ENCODE measurements around the gene PRKX. TPM values are rescaled to one million over a fixed set of nuclear protein-coding genes. Genes with fewer than 3 reads are reported as not detected.
"Not testable (repeated sequence)": the region's sequence is repeated elsewhere in the genome, so short reads cannot be mapped to it uniquely, and the experiment has no call there.

The PRKX gene
- total RNA-seq, 1 donor, result 13.4 TPM

DNA sequence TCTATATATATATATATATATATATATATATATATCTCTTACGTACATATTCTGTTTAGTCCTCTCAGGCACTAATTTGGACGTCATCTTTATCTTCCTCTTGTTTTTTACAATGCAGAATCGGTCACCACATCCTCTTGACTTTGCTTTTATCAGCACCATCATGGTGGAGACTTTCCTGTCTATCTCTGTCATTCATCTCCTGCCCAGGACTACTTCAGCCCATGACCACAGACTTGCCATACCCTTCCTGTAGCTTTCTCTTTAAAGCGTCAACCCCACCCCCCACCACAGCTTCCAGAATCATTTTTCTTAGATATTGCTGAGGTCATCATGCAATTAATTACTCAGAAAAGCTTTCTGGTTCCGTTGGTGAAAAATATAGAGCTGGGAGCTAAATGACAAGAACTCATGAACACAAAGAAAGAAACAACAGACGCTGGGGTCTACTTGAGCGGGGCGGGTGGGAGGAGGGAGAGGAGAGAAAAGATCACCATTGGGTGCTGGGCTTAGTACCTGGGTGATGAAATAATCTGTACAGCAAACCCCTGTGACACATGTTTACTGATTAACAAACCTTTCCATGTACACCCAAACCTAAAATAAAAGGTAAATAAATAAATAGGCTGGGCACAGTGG, 30.5 kb upstream of the PRKX start:
- H3K27ac ChIP-seq (ENCODE audit: low read depth, low read length), result no peak overlapping the region
- DNase-seq (ENCODE audit: insufficient read length, low spot score, missing footprints), result no peak
- H3K4me2 ChIP-seq (ENCODE audit: insufficient read depth, low read length), result no peak overlapping the region
- H4K20me1 ChIP-seq (ENCODE audit: insufficient read depth, low read length), result no peaks in the 10 kb centered on the region
- no peaks in the 10 kb centered on the region for H3K79me2 ChIP-seq (ENCODE audit: insufficient read depth, low read length)
- TF ChIP-seq, protein P1, sequence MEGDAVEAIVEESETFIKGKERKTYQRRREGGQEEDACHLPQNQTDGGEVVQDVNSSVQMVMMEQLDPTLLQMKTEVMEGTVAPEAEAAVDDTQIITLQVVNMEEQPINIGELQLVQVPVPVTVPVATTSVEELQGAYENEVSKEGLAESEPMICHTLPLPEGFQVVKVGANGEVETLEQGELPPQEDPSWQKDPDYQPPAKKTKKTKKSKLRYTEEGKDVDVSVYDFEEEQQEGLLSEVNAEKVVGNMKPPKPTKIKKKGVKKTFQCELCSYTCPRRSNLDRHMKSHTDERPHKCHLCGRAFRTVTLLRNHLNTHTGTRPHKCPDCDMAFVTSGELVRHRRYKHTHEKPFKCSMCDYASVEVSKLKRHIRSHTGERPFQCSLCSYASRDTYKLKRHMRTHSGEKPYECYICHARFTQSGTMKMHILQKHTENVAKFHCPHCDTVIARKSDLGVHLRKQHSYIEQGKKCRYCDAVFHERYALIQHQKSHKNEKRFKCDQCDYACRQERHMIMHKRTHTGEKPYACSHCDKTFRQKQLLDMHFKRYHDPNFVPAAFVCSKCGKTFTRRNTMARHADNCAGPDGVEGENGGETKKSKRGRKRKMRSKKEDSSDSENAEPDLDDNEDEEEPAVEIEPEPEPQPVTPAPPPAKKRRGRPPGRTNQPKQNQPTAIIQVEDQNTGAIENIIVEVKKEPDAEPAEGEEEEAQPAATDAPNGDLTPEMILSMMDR (IDR thresholded peaks at IDR 0.05; ENCODE audit: extremely low read depth, low read depth, low read length), result no peak
- no peaks in the 10 kb centered on the region for H3K27me3 ChIP-seq (ENCODE audit: insufficient read depth, low read length)
- no peak overlapping the region for H2AFZ ChIP-seq (ENCODE audit: low read length)
- H3K4me1 ChIP-seq (ENCODE audit: insufficient read depth, low read length), result no peaks in the 10 kb centered on the region
- no peaks in the 10 kb centered on the region for H3K36me3 ChIP-seq (ENCODE audit: insufficient read depth, low read length)
- no peak overlapping the region for H3K4me3 ChIP-seq (ENCODE audit: insufficient read depth, low read length)
- no peaks in the 10 kb centered on the region for H3K9me3 ChIP-seq (ENCODE audit: low read depth, low read length)

DNA sequence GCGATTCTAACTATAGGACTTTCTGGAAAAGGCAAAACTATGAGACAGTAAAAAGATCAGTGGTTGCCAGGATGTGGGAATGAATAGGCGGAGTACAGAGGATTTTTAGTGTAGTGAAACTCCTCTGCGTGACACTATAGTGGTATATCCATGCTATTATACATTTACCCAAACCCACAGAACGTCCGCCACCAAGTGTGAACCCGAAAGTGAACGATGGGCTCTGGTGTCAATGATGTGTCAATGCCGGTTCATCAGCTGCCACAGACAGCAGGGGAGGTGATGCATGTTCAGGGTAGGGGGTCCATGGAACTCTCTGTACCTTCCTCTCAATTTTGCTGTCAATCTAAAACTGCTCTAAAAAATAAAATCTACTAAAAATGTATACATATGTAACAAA, 27.5 kb upstream of the PRKX start:
- not testable (repeated sequence) for H3K27me3 ChIP-seq (ENCODE audit: insufficient read depth, low read length); H3K4me3 ChIP-seq (ENCODE audit: insufficient read depth, low read length); H3K9me3 ChIP-seq (ENCODE audit: low read depth, low read length); H3K36me3 ChIP-seq (ENCODE audit: insufficient read depth, low read length); H3K4me1 ChIP-seq (ENCODE audit: insufficient read depth, low read length); H4K20me1 ChIP-seq (ENCODE audit: insufficient read depth, low read length); H3K79me2 ChIP-seq (ENCODE audit: insufficient read depth, low read length); H3K27ac ChIP-seq (ENCODE audit: low read depth, low read length); DNase-seq (ENCODE audit: insufficient read length, low spot score, missing footprints); H3K4me2 ChIP-seq (ENCODE audit: insufficient read depth, low read length); H2AFZ ChIP-seq (ENCODE audit: low read length)

DNA sequence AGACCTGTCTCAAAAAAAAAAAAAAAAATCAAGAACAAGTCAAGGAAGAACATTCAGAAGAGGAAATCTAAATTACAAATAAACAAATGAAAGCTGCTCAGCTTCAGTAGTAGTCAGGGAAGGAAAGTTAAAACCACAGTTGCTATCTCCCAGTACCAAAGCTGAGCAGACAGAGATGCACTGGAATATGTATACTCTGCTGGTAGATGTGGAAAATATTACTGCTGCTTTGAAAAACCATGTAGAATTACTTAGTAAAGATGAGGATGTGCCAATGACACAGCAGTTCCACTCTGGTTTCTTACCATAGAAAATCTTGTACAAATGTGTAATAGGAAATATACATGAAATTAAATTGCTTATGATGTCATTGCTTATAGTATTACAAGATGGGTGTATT, 25.1 kb upstream of the PRKX start:
- Histone ChIP-seq H3K4me2 (ENCODE audit: insufficient read depth, low read length) (no peak overlapping the region), H3K27me3 (ENCODE audit: insufficient read depth, low read length) (no peaks in the 10 kb centered on the region), H3K36me3 (ENCODE audit: insufficient read depth, low read length) (no peaks in the 10 kb centered on the region), H3K4me1 (ENCODE audit: insufficient read depth, low read length) (no peaks in the 10 kb centered on the region), H3K79me2 (ENCODE audit: insufficient read depth, low read length) (no peaks in the 10 kb centered on the region), H3K9me3 (ENCODE audit: low read depth, low read length) (no peaks in the 10 kb centered on the region), H3K4me3 (ENCODE audit: insufficient read depth, low read length) (no peak overlapping the region), H4K20me1 (ENCODE audit: insufficient read depth, low read length) (no peaks in the 10 kb centered on the region), H2AFZ (ENCODE audit: low read length) (no peak overlapping the region), H3K27ac (ENCODE audit: low read depth, low read length) (no peak overlapping the region)
- TF ChIP-seq, protein P1 (IDR thresholded peaks at IDR 0.05; ENCODE audit: extremely low read depth, low read depth, low read length), result no peak
- no peak for DNase-seq (ENCODE audit: insufficient read length, low spot score, missing footprints)

DNA sequence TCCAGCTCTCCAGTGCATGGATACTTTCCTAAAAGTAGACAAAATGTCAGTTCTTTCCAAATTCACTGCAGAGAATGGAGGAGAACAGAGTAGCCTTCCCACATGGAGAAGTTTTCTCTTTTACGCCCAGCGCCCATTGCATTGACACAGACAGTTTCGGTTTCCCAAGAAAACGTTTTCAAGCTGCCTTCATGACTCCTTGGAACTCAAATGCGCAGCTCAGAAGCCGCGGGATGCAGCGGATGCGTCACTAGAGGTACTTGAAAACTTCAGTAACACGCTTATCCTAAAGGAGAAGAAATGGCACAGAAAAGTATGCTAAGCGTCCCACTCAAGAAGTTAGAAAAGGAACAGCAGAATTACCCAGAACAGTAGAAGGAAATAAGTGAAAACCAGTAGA, 23.1 kb upstream of the PRKX start:
- H3K79me2 ChIP-seq (ENCODE audit: insufficient read depth, low read length); H3K27ac ChIP-seq (ENCODE audit: low read depth, low read length); H3K4me2 ChIP-seq (ENCODE audit: insufficient read depth, low read length); H4K20me1 ChIP-seq (ENCODE audit: insufficient read depth, low read length); H2AFZ ChIP-seq (ENCODE audit: low read length); H3K36me3 ChIP-seq (ENCODE audit: insufficient read depth, low read length); H3K4me1 ChIP-seq (ENCODE audit: insufficient read depth, low read length); H3K4me3 ChIP-seq (ENCODE audit: insufficient read depth, low read length); DNase-seq (ENCODE audit: insufficient read length, low spot score, missing footprints); H3K27me3 ChIP-seq (ENCODE audit: insufficient read depth, low read length); H3K9me3 ChIP-seq (ENCODE audit: low read depth, low read length): not testable (repeated sequence)

DNA sequence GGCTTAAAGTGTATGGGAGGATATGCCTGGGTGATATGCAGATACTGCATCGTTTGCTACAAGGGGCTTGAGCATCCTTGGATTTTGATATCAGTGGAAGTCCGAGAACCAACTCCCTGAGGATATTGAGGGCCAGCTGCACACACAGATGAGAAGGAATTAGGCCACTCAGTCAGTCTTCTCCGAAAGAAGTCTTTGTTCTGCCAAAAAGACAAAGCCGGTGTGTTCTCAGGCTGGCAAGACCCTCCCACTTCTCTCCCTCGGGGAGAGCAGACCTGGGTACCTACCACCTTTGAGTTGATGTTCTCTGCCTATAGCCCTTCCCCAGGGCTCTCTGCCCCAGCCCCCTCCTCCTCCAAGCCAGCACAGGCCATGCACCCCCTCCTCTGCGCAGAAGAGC, 22.4 kb upstream of the PRKX start:
- H3K36me3 ChIP-seq (ENCODE audit: insufficient read depth, low read length); H3K27ac ChIP-seq (ENCODE audit: low read depth, low read length); H4K20me1 ChIP-seq (ENCODE audit: insufficient read depth, low read length); DNase-seq (ENCODE audit: insufficient read length, low spot score, missing footprints); H3K9me3 ChIP-seq (ENCODE audit: low read depth, low read length); H3K4me3 ChIP-seq (ENCODE audit: insufficient read depth, low read length); H3K27me3 ChIP-seq (ENCODE audit: insufficient read depth, low read length); H2AFZ ChIP-seq (ENCODE audit: low read length); H3K4me1 ChIP-seq (ENCODE audit: insufficient read depth, low read length); H3K4me2 ChIP-seq (ENCODE audit: insufficient read depth, low read length); H3K79me2 ChIP-seq (ENCODE audit: insufficient read depth, low read length): not testable (repeated sequence)

DNA sequence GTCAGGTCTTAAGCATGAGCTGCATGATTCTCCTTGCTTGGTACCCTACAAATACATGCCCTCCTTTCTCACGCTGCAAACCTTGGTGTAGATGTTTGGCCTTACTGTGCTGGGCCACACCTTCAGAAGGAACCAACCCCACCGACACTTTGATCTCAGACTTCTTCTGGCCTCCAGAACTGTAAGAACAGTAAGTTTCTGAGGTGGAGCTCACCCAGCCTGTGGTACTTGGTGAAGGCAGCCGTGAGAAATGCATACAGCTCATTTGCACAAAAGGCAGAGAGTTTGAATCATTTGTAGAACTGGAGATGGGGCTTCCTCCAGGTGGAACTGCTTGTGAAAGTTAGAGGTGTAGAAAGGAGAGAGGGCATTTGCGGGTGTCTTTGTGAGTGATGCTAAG, 21.0 kb upstream of the PRKX start:
- H4K20me1 ChIP-seq (ENCODE audit: insufficient read depth, low read length), result not testable (repeated sequence)

More for the DNA sequence above, 21.0 kb upstream of the PRKX start:
- not testable (repeated sequence) for H3K27me3 ChIP-seq (ENCODE audit: insufficient read depth, low read length); H3K4me3 ChIP-seq (ENCODE audit: insufficient read depth, low read length); H3K79me2 ChIP-seq (ENCODE audit: insufficient read depth, low read length); H3K9me3 ChIP-seq (ENCODE audit: low read depth, low read length); H3K4me2 ChIP-seq (ENCODE audit: insufficient read depth, low read length); H3K4me1 ChIP-seq (ENCODE audit: insufficient read depth, low read length); H2AFZ ChIP-seq (ENCODE audit: low read length); DNase-seq (ENCODE audit: insufficient read length, low spot score, missing footprints); H3K27ac ChIP-seq (ENCODE audit: low read depth, low read length); H3K36me3 ChIP-seq (ENCODE audit: insufficient read depth, low read length)

Data from osteoblast (primary cell).